ENCODE measurements around the gene IFT172. TPM values are rescaled to one million over a fixed set of nuclear protein-coding genes. Genes with fewer than 3 reads are reported as not detected.

IFT172 gene
- total RNA-seq, 1 experiment from 2014 or later, result 13.7 TPM

DNA sequence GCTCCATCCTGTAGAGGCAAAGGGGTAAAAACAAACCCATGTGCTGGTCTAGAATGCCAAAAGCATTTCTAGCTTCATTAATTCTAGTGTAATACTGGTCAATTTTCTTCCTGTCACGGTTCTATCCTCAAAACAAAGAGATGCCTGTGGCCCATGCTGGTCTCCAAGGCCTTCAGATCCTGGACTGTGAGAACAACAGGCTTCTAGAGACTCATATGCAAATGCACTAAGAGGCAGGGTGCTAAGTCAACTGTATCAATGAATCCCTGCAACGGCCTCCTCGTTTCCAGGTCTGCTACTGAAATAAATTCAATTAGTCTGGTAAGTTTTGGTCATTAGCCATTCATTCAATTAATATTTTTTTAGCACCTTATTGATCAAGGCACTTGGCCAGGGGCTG is 4.0 kb downstream of the IFT172 start:
- Histone ChIP-seq H3K79me2 (ENCODE audit: insufficient read depth, low read length) (no peaks in the 10 kb centered on the region), H3K27ac (ENCODE audit: low read depth, low read length) (no peak overlapping the region), H4K20me1 (ENCODE audit: insufficient read depth) (no peaks in the 10 kb centered on the region), H3K9me2 (ENCODE audit: insufficient read depth) (no peaks in the 10 kb centered on the region), H3K4me1 (ENCODE audit: control insufficient read depth in 1 of 2, insufficient read depth in 2 of 2, low read length in 2 of 2) (peaks cover 8 to 17% of the 10 kb centered on the region in 2 experiments), H3K27me3 (ENCODE audit: insufficient read depth, low read length) (no peaks in the 10 kb centered on the region), H3K4me2 (ENCODE audit: low read length) (no peak overlapping the region), H3K9ac (ENCODE audit: low read length) (no peak overlapping the region), H3K36me3 (ENCODE audit: control insufficient read depth in 1 of 2, insufficient read depth in 2 of 2, low read length in 2 of 2) (no peaks in the 10 kb centered on the region), H2AFZ (ENCODE audit: low read depth, low read length, poor library complexity, severe bottlenecking) (no peak overlapping the region), H3K9me3 (ENCODE audit: control insufficient read depth in 1 of 2, insufficient read depth in 1 of 2, low read depth in 1 of 2, low read length in 2 of 2) (no peaks in the 10 kb centered on the region), H3K4me3 (replicated peaks in 1 of 2; ENCODE audit: low read depth in 1 of 2, low read length in 2 of 2) (no peak overlapping the region)
- ATAC-seq, result no peak
- CTCF ChIA-PET, result no interaction called here
- no peak for DNase-seq (ENCODE audit: low read depth, low spot score)
- no TSS peak for BruUV-seq (replicated peaks)
- no peak for TF ChIP-seq JUND (IDR thresholded peaks at IDR 0.05)
- no peak for TF ChIP-seq EZH2 (IDR thresholded peaks at IDR 0.05)
- no peak for TF ChIP-seq ZBTB33 (IDR thresholded peaks at IDR 0.05; ENCODE audit: extremely low read depth, insufficient replicate concordance, low read length)
- no peak for TF ChIP-seq SP1 (IDR thresholded peaks at IDR 0.05; ENCODE audit: low read depth)
- TF ChIP-seq RAD21 (IDR thresholded peaks at IDR 0.05; ENCODE audit: low read depth), result no peak
- TF ChIP-seq, protein P1, sequence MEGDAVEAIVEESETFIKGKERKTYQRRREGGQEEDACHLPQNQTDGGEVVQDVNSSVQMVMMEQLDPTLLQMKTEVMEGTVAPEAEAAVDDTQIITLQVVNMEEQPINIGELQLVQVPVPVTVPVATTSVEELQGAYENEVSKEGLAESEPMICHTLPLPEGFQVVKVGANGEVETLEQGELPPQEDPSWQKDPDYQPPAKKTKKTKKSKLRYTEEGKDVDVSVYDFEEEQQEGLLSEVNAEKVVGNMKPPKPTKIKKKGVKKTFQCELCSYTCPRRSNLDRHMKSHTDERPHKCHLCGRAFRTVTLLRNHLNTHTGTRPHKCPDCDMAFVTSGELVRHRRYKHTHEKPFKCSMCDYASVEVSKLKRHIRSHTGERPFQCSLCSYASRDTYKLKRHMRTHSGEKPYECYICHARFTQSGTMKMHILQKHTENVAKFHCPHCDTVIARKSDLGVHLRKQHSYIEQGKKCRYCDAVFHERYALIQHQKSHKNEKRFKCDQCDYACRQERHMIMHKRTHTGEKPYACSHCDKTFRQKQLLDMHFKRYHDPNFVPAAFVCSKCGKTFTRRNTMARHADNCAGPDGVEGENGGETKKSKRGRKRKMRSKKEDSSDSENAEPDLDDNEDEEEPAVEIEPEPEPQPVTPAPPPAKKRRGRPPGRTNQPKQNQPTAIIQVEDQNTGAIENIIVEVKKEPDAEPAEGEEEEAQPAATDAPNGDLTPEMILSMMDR (IDR thresholded peaks at IDR 0.05 in 2 of 3, conservative IDR thresholded peaks at IDR 0.05 in 1 of 3; ENCODE audit: borderline replicate concordance in 1 of 3, insufficient read depth in 1 of 3, low read depth in 2 of 3, low read length in 2 of 3), result no peak
- TF ChIP-seq EZH2phosphoT487 (IDR thresholded peaks at IDR 0.05; ENCODE audit: borderline replicate concordance), result no peak
- no peak for TF ChIP-seq FOSL1 (IDR thresholded peaks at IDR 0.05; ENCODE audit: low read depth)
- no peak for TF ChIP-seq POLR2A (IDR thresholded peaks at IDR 0.05; ENCODE audit: borderline replicate concordance, extremely low read depth, insufficient read depth, insufficient read length)
- TF ChIP-seq CEBPB (IDR thresholded peaks at IDR 0.05; ENCODE audit: low read depth), result no peak
- TF ChIP-seq ZFX (IDR thresholded peaks at IDR 0.05), result no peak
- TF ChIP-seq MAX (IDR thresholded peaks at IDR 0.05), result no peak
- RAD21 ChIA-PET (ENCODE audit: low non-redundant PET in 1 of 2, low total read pairs in 2 of 2, uncharacterized antibody in 2 of 2, unreplicated experiment in 2 of 2), result no interaction called here
- POLR2A ChIA-PET, result no interaction called here
- intact Hi-C loops (cut with micrococcal nuclease), result no loop called here

Measured in HCT116 (cell line).